HepG2 (cell line): ENCODE measurements around the gene PRUNE1. TPM values are rescaled to one million over a fixed set of nuclear protein-coding genes. Genes with fewer than 3 reads are reported as not detected.

Experiments
- ASH2L ChIP-seq: fragments of 300-600, 200-600 bp; sonication (generic); IDR thresholded peaks from 2 replicates; pipeline ENCODE4 v1.7.0; 2017; ENCODE audit warnings: low read depth, mild to moderate bottlenecking, moderate library complexity, mixed read lengths, low read length; ENCODE audit not compliant: insufficient read length
- BORCS8-MEF2B ChIP-seq: sonication (generic); formaldehyde crosslinking; IDR thresholded peaks from 2 replicates; pipeline ENCODE4 v1.8.0; 2022; ENCODE audit warnings: mild to moderate bottlenecking, missing genetic modification reagents
- DPF2 ChIP-seq: sonication (generic); formaldehyde crosslinking; IDR thresholded peaks from 2 replicates; pipeline ENCODE4 v1.4.0; 2020; ENCODE audit warnings: mild to moderate bottlenecking, low read depth, missing genetic modification reagents, borderline replicate concordance
- FOSL2 ChIP-seq: sonication (generic); formaldehyde crosslinking; IDR thresholded peaks from 2 replicates; pipeline ENCODE4 v1.4.0; 2020; ENCODE audit warnings: missing genetic modification reagents
- FOXA1 ChIP-seq, 2 experiments: fragments of 450-650 bp in 1 of 2; sonication (generic) in 1 of 2; formaldehyde crosslinking in 1 of 2; IDR thresholded peaks; 2 replicates each; pipeline versions ENCODE4 v1.4.0 to v1.6.1; 2016 to 2020; ENCODE audit warnings: missing genetic modification reagents in 1 of 2
- POGK ChIP-seq: sonication (generic); formaldehyde crosslinking; conservative IDR thresholded peaks from 2 replicates; pipeline ENCODE4 v1.8.0; 2022; ENCODE audit warnings: mild to moderate bottlenecking, moderate library complexity, missing genetic modification reagents
- SAP130 ChIP-seq: IDR thresholded peaks from 2 replicates; pipeline ENCODE4 v1.6.1; 2016; ENCODE audit warnings: low read depth
- SNAPC4 ChIP-seq: sonication (generic); formaldehyde crosslinking; IDR thresholded peaks from 2 replicates; pipeline ENCODE4 v1.4.0; 2020; ENCODE audit warnings: mild to moderate bottlenecking, missing genetic modification reagents
- TGIF2 ChIP-seq: IDR thresholded peaks from 2 replicates; pipeline ENCODE4 v1.6.1; 2016; ENCODE audit warnings: control low read depth, missing compliant biosample characterization
- ZBTB8A ChIP-seq: sonication (generic); formaldehyde crosslinking; IDR thresholded peaks from 2 replicates; pipeline ENCODE4 v1.4.0; 2020; ENCODE audit warnings: mild to moderate bottlenecking, low read depth, missing genetic modification reagents, borderline replicate concordance
- ZNF790 ChIP-seq: sonication (generic); formaldehyde crosslinking; IDR thresholded peaks from 2 replicates; pipeline ENCODE4 v1.8.0; 2022; ENCODE audit warnings: missing genetic modification reagents, mild to moderate bottlenecking, borderline replicate concordance
- ZNF841 ChIP-seq: sonication (generic); formaldehyde crosslinking; IDR thresholded peaks from 2 replicates; pipeline ENCODE4 v1.8.1; 2023; ENCODE audit warnings: missing genetic modification reagents, borderline replicate concordance
- polyA plus RNA-seq, 8 experiments: library from polyadenylated mRNA; depleted of rRNA in 3 of 8; stranded (reverse) in 7 of 8; unstranded in 1 of 8; fragments of >200 nt; fragmentation: Illumina TruSeq in 4 of 8; extraction: Trizol in 4 of 8; gene quantifications; 2 replicates each; pipeline versions ENCODE4 v1.2.1 to v1.2.3, GENCODE V29; 2011 to 2016; ENCODE audit warnings: low read depth in 4 of 8, missing spikeins in 1 of 8, mixed read lengths in 1 of 8; ENCODE audit not compliant: insufficient read depth in 1 of 8
- total RNA-seq, 5 experiments: library from RNA; depleted of rRNA; stranded (reverse); fragments of >200 nt; fragmentation: Illumina TruSeq; extraction: Trizol; gene quantifications; 2 replicates each; pipeline ENCODE4 v1.2.3, GENCODE V29; 2016; ENCODE audit warnings: low read depth in 1 of 5
- TF ChIP-seq, protein P1 (sequence below): sonication (generic); formaldehyde crosslinking; IDR thresholded peaks from 2 replicates; pipeline ENCODE4 v1.4.0; 2020; ENCODE audit warnings: missing genetic modification reagents
- TF ChIP-seq, protein P2 (sequence below): sonication (generic); formaldehyde crosslinking; conservative IDR thresholded peaks from 2 replicates; pipeline ENCODE4 v1.4.0; 2020; ENCODE audit warnings: missing genetic modification reagents

PRUNE1 gene
- total and polyA plus RNA-seq, 2 of the 13 experiments (the other 11 are each of a cell fraction or from before 2014, with no cell fraction given), result 19.0 to 31.9 TPM

DNA sequence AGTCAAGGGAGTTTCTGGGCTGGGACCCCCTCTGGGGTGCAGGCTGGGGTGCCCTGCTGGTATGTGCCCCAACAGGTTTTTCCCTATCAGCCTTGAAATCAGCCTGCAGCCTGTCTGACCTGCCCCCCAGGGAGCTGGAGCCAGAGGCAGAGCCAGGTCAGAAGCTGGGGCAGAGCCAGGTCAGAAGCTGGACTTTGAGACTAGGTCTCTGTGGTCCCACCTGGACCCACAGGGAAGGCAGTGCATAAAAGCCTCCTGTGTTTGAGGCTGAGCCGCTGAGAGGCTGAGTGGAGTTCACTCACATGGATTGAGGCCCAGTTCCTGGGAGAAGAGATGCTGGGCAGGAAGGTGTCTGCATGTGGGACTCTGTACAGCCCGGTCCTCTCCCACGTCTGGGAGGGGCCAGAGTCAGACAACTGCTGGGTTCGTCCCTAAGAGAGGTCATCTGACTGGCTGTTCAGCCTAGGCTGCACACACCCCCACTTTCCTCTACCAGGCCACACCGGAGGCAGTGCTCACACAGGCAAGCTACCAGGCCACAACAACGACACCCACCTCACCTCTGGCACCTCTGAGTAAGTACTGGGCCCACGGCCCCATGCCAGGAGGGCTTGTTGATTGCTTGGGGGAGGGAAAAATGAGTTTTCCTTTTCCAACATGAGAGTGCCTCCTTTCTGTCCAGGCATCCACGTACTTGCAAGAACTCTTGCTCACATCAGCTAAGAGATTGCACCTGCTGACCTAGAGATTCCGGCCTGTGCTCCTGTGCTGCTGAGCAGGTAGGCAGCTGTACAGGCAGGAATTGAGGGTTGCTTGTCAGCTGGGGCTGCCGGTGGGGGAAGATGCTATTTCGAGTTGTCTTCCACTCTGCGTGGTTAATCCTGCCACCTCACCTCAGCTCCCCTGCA is 26.2 kb upstream of the PRUNE1 start, which contains the start of gene ANXA9 (continued):
- no peak for TF ChIP-seq ZBTB8A (CRISPR knock-in tag)
- TF ChIP-seq BORCS8-MEF2B (CRISPR knock-in tag), result no peak; the same call in 1 of the 2 replicates
- TF ChIP-seq ASH2L, result peak; percentile 56
- TF ChIP-seq, protein P1, sequence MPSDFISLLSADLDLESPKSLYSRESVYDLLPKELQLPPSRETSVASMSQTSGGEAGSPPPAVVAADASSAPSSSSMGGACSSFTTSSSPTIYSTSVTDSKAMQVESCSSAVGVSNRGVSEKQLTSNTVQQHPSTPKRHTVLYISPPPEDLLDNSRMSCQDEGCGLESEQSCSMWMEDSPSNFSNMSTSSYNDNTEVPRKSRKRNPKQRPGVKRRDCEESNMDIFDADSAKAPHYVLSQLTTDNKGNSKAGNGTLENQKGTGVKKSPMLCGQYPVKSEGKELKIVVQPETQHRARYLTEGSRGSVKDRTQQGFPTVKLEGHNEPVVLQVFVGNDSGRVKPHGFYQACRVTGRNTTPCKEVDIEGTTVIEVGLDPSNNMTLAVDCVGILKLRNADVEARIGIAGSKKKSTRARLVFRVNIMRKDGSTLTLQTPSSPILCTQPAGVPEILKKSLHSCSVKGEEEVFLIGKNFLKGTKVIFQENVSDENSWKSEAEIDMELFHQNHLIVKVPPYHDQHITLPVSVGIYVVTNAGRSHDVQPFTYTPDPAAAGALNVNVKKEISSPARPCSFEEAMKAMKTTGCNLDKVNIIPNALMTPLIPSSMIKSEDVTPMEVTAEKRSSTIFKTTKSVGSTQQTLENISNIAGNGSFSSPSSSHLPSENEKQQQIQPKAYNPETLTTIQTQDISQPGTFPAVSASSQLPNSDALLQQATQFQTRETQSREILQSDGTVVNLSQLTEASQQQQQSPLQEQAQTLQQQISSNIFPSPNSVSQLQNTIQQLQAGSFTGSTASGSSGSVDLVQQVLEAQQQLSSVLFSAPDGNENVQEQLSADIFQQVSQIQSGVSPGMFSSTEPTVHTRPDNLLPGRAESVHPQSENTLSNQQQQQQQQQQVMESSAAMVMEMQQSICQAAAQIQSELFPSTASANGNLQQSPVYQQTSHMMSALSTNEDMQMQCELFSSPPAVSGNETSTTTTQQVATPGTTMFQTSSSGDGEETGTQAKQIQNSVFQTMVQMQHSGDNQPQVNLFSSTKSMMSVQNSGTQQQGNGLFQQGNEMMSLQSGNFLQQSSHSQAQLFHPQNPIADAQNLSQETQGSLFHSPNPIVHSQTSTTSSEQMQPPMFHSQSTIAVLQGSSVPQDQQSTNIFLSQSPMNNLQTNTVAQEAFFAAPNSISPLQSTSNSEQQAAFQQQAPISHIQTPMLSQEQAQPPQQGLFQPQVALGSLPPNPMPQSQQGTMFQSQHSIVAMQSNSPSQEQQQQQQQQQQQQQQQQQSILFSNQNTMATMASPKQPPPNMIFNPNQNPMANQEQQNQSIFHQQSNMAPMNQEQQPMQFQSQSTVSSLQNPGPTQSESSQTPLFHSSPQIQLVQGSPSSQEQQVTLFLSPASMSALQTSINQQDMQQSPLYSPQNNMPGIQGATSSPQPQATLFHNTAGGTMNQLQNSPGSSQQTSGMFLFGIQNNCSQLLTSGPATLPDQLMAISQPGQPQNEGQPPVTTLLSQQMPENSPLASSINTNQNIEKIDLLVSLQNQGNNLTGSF (CRISPR knock-in tag), result no peak
- TF ChIP-seq ZNF790 (CRISPR knock-in tag), result no peak
- TF ChIP-seq SAP130 (CRISPR knock-in tag), result peak; percentile 84
- TF ChIP-seq DPF2, result 0 out of 2 replicates have a peak, but pooled peaks have one; percentile 9
- no peak for TF ChIP-seq SNAPC4
- TF ChIP-seq FOXA1 (IDR thresholded peaks at IDR 0.05), result no peak
- no peak for TF ChIP-seq FOXA1 (CRISPR knock-in tag; IDR thresholded peaks at IDR 0.05)
- TF ChIP-seq, protein P2, sequence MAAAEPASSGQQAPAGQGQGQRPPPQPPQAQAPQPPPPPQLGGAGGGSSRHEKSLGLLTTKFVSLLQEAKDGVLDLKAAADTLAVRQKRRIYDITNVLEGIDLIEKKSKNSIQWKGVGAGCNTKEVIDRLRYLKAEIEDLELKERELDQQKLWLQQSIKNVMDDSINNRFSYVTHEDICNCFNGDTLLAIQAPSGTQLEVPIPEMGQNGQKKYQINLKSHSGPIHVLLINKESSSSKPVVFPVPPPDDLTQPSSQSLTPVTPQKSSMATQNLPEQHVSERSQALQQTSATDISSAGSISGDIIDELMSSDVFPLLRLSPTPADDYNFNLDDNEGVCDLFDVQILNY (CRISPR knock-in tag), result no peak
- TF ChIP-seq POGK (CRISPR knock-in tag), result peak; percentile 71; the same call in 1 of the 2 replicates
- TF ChIP-seq ZNF841 (CRISPR knock-in tag), result no peak
- TF ChIP-seq TGIF2, result peak; percentile 60
- peak; percentile 57 for TF ChIP-seq FOSL2 (CRISPR knock-in tag)
